K562 (cell line): ENCODE results near the gene TMC4.

Source experiments
- ETV1 ChIP-seq: fragments of 450-650 bp; conservative IDR thresholded peaks from 2 replicates; pipeline ENCODE4 v1.6.1; 2016; ENCODE audit warnings: missing genetic modification characterization, control low read depth, low read depth, missing compliant biosample characterization
- MYNN ChIP-seq, 2 experiments: sonication (generic); formaldehyde crosslinking in 1 of 2; IDR thresholded peaks; 2 replicates each; pipeline versions ENCODE4 v1.5.0 to v1.6.1; 2016 to 2020; ENCODE audit warnings: antibody characterized with exemption in 1 of 2, missing genetic modification reagents in 1 of 2
- POLR3A ChIP-seq: IDR thresholded peaks from 2 replicates; pipeline ENCODE4 v1.6.1; 2011; ENCODE audit warnings: borderline replicate concordance, mild to moderate bottlenecking, moderate library complexity; ENCODE audit not compliant: insufficient read length, insufficient read depth; ENCODE audit errors: extremely low read depth
- RCOR1 ChIP-seq, 2 experiments: IDR thresholded peaks; 2 replicates each; pipeline ENCODE4 v1.6.1; 2012; ENCODE audit warnings: low read depth in 2 of 2, low read length in 2 of 2, borderline replicate concordance in 1 of 2, improper control_type of control experiment in 1 of 2
- SETDB1 ChIP-seq: IDR thresholded peaks from one replicate; pipeline ENCODE4 v1.6.1; 2012; ENCODE audit warnings: low read length, control low read depth, inconsistent platforms
- TF ChIP-seq, protein P1 (sequence below): fragments of 200-800 bp; sonication (Bioruptor generic); IDR thresholded peaks from 2 replicates; pipeline ENCODE4 v1.6.1; 2016; ENCODE audit warnings: missing genetic modification characterization, missing compliant biosample characterization
- TF ChIP-seq, protein P2 (sequence below), 2 experiments: fragments of 450-650 bp; conservative IDR thresholded peaks; 2 replicates each; pipeline ENCODE4 v1.6.1; 2017; ENCODE audit warnings: mild to moderate bottlenecking in 2 of 2, moderate library complexity in 2 of 2

DNA sequence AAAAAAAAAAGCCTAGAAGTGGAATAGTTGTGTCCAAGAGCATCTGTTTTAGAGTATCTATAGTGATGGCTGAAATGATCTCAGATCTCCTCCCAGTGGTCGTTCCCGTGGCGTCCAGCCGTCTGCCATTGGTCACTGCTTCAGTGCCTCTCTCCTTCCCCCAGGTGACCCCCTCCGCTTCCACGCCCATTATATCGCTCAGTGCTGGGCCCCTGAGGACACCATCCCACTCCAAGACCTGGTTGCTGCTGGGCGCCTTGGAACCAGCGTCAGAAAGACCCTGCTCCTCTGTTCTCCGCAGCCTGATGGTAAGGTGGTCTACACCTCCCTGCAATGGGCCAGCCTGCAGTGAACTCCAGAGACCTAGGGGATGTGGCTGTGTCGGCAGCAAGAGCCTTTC, 20.1 kb upstream of the TMC4 start:
- TF ChIP-seq MYNN (IDR thresholded peaks at IDR 0.05) (no peak), MYNN (CRISPR knock-in tag; IDR thresholded peaks at IDR 0.05) (no peak), RCOR1 (IDR thresholded peaks at IDR 0.05; ENCODE audit: borderline replicate concordance in 1 of 2, low read depth in 2 of 2, low read length in 2 of 2) (no peak), SETDB1 (no peak), ETV1 (tag) (no peak), POLR3A (no peak)
- TF ChIP-seq, protein P1, sequence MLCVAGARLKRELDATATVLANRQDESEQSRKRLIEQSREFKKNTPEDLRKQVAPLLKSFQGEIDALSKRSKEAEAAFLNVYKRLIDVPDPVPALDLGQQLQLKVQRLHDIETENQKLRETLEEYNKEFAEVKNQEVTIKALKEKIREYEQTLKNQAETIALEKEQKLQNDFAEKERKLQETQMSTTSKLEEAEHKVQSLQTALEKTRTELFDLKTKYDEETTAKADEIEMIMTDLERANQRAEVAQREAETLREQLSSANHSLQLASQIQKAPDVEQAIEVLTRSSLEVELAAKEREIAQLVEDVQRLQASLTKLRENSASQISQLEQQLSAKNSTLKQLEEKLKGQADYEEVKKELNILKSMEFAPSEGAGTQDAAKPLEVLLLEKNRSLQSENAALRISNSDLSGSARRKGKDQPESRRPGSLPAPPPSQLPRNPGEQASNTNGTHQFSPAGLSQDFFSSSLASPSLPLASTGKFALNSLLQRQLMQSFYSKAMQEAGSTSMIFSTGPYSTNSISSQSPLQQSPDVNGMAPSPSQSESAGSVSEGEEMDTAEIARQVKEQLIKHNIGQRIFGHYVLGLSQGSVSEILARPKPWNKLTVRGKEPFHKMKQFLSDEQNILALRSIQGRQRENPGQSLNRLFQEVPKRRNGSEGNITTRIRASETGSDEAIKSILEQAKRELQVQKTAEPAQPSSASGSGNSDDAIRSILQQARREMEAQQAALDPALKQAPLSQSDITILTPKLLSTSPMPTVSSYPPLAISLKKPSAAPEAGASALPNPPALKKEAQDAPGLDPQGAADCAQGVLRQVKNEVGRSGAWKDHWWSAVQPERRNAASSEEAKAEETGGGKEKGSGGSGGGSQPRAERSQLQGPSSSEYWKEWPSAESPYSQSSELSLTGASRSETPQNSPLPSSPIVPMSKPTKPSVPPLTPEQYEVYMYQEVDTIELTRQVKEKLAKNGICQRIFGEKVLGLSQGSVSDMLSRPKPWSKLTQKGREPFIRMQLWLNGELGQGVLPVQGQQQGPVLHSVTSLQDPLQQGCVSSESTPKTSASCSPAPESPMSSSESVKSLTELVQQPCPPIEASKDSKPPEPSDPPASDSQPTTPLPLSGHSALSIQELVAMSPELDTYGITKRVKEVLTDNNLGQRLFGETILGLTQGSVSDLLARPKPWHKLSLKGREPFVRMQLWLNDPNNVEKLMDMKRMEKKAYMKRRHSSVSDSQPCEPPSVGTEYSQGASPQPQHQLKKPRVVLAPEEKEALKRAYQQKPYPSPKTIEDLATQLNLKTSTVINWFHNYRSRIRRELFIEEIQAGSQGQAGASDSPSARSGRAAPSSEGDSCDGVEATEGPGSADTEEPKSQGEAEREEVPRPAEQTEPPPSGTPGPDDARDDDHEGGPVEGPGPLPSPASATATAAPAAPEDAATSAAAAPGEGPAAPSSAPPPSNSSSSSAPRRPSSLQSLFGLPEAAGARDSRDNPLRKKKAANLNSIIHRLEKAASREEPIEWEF (CRISPR knock-in tag) = no peak
- TF ChIP-seq, protein P2, sequence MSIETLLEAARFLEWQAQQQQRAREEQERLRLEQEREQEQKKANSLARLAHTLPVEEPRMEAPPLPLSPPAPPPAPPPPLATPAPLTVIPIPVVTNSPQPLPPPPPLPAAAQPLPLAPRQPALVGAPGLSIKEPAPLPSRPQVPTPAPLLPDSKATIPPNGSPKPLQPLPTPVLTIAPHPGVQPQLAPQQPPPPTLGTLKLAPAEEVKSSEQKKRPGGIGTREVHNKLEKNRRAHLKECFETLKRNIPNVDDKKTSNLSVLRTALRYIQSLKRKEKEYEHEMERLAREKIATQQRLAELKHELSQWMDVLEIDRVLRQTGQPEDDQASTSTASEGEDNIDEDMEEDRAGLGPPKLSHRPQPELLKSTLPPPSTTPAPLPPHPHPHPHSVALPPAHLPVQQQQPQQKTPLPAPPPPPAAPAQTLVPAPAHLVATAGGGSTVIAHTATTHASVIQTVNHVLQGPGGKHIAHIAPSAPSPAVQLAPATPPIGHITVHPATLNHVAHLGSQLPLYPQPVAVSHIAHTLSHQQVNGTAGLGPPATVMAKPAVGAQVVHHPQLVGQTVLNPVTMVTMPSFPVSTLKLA (conservative IDR thresholded peaks at IDR 0.05) = no peak
